ENCODE data around the gene TMEM18.

Gene TMEM18

DNA sequence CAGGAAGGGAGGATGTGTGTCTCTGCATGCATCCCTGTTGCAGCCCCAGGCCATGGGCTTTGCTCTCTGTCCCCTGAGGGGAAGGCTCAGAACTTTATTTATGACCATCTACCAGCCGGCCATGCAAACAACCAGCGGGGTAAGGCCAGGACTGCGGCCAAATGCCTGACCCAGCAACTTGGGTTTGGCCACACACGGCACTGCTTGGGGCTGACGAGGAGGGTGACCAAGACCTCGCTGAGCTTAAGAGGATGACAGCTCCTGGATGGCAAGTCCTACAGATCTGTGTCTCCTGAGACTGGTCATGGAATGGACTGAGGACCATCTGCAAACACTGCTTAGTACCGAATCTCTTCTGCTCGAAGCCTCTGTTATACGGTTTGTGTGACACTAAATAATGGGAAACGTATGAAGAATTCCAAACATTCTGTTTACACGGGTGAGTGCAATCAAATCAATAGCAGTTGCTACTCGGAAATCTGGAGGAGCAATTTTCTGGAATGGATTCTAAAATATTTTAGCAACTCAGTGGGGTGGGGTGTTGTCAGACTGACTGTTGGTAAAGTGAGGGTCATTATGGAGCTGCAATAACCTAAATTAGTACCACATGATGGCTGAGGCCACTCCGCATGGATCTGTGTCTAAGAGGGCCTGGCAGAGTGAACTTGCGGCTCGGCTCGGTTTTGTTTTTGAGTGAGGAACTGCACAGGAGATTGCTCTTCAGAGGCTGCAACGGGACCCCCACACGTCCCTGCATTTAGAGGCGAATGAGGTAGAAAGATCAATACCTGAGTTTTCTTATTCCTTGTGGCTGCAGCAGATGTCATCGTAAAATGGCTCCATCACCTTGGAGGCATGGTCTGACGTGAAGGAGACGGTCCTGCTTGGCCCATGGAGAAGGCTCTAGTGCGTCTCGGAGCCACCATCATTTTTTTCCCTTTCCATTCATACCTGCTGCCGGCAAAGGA lies 26.6 kb downstream of the TMEM18 start:
- no peak for DNase-seq

DNA sequence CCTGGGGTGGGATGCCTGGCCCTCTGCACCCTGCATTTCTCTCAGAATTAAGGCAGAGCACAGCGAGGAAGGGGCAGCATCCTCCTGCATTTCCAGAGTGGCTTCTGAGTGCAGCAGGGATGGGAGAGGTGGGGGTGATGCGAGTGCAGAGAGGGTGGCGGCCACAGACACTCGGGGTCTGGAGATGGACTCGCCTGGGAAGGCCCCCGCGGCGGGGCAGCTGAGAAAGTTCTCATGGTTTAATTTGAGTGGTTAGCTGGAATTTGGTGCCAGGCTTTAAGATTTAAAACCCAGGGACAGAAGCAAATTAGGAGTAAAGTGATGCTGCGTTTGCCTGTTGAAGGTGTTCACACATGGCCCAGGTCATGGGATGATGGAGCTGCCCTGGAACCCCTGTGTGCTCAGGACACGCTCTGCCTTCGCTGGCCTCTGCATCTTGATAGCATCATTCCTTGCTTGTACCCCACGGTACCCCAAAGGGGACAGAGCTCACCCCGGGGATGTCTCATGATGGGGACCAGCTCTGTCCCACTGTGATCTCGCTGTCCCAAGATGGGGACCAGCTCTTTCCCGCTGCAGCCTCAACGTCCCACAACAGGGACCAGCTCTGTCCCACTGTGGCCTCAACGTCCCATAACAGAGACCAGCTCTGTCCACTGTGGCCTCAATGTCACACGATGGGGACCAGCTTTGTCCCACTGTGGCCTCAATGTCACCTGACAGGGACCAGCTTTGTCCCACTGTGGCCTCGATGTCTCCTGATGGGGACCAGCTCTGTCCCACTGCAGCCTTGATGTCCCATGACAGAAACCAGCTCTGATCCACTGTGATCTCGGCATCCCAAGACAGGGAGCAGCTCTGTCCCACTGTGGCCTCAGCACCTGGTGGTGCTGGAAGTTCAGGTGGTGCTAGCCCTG lies 27.5 kb downstream of the TMEM18 start:
- no peak for DNase-seq

DNA sequence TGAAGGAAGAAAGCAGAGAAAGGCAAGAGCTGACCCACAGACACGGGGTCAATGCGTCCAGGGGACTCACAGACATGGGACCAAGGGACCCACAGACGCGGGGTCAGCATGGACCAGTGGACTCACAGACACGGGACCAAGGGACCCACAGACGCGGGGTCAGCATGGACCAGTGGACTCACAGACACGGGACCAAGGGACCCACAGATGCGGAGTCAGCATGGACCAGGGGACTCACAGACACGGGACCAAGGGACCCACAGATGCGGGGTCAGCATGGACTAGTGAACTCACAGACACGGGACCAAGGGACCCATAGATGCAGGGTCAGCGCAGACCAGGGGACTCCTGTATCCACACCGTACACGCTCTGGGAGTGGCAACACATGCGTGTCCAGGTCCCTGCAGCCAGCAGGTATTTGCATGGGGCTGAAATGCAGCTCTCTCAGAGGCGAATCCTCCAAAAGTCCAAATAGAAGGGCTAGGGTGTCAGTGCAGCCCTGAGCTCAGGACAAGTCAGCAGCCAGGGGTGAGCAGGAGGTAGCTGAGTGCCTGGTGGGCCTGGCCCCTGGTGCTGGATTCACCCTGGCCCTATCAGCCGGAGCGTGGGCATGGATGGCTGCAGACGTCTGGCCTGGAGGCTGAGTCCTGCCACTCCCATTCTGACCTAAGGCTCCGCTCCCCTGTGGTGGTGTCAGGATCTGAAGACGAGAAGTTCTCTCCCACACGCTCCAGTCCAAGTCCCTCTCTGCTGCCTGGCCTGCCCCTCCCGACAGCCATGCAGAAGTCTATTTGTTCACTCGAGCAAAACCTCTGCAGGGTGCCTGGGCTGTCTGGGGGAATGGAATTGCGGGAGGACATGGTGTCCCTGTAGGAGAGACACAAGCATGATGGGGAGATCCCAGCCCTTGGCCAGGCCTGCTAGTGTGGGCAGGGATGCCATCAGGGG lies 28.5 kb downstream of the TMEM18 start:
- no peak for DNase-seq

DNA sequence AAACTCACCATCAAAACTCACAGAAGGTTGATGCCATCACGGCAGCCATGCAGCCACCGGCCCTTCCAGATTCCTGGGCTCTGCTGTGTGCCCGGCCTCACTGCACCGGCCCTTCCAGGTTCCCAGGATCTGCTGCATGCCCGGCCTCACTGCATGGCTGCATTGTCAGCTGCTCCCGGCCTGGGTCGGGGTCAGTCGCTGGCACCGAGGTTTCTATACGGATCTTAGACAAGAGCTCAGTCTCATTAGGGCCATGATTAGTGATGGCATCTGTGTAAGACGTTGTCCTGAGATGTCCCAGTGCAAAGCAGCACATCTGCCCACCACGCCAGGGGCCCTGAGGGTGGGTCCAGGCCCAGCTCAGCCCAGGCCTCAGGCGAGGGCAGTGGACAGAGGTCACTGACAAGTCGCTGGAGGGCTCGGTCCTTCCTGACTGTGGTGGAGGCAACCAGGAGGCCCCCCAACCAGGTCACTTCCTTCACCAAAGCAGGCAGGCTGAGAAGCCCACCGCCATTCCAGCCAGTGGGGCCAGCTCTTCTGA lies 29.4 kb downstream of the TMEM18 start:
- DNase-seq = no peak

DNA sequence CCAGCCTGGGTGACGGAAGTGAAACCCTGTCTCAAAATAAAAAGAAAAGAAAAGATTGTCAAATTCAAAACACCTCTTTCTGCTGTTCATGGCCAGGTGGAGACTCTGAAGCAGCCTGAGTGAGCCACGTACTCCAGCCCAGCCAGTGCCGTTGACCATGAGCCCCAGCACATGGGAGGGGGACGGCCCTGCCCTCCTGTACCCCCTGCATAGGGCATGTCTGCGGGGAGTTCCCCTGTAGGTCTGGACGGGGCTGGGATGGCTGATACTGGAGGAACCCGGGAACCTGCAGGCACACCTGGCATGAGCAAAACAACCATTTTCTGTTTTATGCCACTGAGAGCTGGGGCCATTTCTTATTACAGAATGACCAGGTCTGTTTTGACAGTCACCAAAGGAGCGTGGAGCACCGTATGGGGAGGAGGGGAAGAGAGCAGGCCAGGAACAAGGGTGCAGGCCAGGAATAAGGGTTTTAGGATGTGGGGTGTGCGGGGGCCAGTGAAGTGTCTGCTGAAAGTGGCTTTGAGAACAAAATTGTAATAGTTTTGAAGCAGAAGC lies 30.1 kb downstream of the TMEM18 start:
- DNase-seq = no peak

DNA sequence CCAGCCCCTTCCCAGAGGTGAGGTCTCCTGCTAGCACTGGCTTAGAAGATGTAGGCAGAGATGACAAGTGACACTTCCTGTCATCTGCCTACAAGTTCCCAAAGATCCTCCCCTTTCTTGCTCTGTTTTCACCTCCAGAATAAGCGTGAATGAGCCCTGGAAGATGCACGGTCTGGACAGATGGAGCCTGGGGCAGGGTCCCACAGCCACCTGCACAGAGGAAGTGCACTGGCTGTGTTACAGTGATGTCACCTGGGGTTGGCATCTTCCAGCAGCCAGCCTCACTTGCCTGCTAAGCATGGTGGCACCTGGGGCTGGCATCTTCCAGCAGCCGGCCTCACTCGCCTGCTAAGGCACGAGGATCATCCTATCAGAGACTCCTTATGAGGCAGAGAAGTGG lies 32.3 kb downstream of the TMEM18 start:
- DNase-seq = no peak

DNA sequence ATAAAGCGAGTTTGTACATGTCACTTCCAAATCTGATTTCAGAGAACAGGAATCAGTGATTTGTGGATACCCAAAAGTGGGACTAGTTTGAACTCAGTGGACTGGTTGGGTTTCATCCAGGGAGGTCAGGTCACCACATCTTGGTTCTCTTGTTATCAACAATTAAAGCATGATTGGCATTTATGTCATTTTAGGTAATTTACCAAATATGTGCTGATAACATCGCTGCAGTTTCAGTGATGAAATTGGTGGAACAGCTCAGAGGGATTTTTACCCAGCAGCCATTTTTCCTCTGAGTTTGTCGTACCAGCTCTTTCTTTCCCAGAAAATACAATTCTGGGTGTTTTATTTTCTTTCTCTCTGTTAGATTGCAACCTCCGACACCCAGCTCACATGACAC lies 33.4 kb downstream of the TMEM18 start:
- no peak for DNase-seq

DNA sequence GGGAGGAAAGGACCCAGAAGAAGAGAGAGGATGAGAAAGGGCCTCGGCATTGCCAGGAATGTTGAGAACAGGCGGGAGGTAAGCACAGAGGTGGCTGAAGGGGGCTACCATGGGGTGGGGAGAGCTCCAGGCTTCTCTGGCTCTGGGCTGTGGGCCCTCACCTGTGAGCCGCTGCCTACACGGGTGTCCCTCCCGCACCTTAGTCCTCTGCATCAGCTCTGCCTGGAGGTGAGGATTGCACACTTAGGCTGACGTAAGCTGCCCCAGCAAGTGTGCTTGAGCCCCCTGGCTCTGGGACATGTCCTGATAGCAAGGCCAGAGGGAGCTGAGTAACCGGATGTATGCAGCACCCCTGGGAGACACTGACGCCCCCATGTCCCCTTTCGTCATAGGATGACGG lies 33.9 kb downstream of the TMEM18 start:
- no peak for DNase-seq

DNA sequence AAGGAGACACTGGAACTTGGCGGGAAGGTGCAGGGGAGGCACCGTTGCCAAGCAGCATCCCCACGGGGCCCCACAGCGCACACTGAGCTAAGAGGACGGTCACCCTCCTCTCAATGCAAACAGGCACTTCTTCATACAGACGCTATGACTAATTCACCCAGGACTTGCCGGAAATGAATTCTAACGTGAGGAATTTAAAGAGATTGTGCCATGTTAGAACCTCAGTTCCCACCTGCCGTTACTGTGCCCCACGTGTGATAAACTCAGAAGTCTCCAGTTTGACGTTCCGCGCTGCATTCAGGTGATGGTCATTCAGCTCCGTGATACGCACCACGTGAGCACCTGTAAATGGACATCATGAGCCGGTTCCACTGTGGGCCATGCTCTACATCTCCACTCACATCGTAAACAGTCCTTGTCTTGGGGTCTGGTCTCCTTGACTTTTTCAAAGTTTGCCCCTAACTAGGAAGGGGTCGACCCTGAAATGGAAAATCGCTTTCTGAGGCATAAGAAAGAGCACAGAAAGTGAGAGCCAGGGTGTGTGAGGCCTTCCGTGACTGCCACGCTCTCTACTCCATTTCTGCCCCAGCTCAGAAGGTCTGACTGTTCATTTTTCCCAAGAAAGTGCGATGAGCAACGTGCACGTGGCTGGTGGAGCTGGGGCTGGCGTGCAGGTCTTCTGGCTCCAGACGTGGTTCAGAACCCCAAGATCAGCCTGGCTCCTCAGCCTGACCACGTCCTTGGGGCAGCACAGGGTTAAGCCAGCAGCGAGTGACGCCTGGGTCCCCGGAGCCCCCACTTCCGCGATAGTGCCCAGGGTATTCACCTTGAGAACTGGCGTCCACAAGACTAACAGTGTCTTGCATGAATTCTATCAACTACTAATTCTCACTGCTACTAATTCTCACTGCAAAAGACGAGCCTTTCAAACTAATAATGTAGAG lies 35.1 kb downstream of the TMEM18 start:
- DNase-seq = no peak

DNA sequence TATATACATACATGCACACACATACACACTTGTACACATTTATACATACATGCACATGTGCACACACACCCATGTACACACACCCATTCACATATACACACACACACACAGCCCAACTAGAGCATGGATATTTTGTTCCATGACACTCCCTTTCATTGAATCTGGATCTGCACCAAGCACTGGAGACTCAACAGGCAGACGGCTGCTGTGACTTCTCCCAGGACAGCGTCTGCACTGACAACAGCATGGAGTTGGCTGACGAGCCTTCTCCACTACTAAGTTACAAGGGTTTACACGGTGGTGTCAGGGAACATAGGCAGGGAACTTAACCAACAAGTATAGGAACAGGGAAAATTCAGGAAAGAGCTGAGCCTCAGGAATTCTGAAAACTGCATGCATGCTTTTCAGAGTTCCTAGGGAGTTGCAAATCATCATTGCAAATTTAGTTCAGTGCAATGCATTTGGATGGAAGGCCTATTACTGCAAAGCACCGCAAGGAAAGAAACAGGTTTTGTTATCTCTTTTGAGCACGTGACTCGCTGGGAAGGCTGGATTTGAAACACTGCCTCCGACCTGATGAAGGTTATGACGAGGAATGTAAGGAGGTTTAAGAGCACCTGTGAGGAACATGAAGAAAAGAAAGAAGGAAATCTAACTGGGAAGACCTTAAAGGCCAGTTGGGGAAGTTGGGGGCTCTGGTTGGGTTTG lies 35.9 kb downstream of the TMEM18 start:
- DNase-seq = no peak

DNA sequence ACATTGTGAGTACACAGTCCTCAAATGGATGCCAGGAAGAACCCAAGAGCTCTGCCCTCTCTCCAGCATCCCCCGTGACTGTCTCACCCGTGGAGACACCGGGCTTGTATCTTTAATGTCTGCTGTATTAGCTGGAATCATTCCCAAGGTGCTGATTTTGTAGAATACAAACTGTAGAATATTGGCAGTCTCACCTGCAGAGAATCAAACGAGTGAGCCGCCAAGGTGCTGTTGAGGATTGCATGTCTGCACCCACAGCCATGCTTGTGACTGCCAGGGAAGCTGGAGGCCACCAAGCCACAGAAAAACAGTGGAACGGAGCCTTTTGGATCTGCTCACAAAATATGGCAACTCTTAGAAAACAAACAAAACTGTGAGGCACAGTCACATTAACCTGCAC lies 37.5 kb downstream of the TMEM18 start:
- DNase-seq = no peak

DNA sequence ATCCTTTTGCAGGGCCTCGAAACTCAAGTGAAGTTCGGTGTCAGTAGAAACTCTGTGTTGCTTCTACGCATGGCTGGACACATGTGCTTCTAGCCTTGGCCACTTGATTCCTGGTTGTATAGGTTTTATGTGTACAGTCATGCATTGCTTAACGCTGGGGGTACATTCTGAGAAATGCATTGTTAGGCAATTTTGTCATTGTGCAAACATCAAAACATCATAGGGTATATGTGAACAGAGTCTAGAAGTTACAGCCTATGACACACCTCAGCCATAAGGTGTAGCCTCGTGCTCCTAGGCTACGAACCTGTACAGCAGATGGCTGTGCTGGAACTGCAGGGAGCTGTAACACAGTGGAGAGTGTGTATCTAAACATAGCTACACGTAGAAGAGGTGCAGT lies 39.4 kb downstream of the TMEM18 start:
- no peak for DNase-seq

DNA sequence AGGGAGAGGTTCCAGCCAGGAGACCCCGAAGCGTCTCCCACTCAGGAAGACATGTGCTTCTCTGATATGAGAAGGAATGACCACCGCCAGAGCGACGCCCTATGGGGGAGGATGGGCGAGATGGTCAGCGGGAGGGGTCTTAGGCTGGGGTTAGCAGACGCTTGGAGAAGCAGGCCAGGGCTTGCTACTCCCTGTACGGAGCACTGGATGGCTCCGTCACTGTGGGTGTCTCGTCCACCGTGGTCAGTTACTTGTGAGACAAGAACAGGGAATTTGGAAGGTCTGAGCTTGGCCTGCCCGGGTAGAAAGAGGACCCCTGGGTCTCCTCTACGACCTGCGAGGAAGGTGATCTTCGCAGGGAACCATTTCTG lies 39.8 kb downstream of the TMEM18 start:
- DNase-seq = no peak

DNA sequence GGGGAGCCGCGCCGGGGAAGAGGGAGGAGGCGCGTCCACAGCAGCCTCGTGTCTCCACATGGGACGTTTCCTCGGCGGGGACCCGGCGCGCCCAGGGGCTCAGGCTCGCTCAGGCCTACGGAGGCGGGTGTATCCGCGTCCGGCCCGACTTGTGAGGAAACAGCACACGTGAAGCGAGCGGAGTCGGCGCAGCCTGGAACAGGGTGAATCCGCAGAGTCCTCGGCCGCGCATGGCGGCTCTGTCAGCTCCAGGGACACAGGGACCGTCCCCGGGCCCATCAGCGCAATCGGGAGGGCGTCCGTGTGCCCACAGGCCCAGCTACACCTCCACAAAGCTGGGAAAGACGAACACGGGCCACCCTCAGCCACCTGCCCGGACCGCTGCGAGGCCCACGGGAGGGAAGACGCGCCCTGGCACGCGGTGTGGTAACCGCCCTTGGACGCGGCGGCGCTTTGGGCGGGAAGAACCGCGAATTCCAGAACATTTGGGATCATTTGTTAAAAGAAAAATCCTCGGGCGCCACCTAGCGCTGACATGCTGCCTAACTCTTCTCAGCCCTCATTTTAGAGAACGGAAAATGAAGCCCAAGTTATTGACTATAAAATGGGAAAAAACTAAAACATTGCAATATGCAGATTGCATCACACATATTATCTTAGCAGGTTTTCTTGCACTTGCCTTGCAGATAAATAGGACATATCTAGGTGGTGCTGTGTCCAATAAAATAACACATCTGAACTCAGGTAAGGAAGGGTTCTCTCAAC lies 40.4 kb downstream of the TMEM18 start:
- no peak for DNase-seq

DNA sequence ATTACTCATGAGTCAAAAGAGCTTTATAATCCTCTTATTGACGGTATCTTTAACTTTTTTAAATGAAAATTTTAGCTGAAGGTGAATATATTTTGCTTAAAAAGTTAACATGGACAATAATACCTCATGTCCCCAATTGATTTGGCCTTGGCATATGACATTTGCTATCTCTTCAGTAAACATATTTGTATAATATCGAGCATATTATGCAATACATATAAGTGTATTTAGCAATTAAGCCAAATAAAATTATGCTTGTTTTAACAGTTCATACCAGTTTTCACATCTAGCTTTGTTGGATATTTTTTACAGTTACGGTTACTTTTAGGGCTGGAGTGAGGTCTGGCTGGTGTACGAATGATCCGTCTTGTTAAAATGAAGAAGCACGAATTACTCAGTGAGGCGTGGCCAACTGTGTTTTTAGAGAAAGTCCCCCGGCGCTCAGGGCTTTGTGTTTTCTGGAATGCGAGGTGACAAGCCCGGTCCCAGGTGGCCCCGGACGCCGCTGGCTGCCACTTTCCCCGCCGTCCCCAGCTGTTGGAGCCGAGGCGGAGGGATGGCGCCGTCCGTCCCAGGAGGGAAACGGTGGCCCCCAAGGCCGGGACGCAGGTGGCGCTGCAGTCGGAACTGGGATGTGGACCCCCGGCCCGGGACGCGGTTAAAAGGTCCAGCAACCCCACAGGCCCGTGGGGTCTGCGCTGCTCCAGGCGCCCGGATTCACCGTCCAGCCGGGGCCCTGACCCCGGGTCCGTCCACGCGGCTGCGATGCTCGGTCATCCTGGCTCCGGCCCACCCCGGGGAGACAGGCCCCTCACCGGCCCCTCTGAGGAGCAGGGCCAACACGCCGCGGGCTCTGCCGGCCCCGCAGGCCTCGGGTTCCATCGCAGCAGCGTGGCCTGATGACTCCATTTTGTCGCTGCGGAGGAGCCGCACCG lies 41.3 kb downstream of the TMEM18 start:
- no peak for DNase-seq

DNA sequence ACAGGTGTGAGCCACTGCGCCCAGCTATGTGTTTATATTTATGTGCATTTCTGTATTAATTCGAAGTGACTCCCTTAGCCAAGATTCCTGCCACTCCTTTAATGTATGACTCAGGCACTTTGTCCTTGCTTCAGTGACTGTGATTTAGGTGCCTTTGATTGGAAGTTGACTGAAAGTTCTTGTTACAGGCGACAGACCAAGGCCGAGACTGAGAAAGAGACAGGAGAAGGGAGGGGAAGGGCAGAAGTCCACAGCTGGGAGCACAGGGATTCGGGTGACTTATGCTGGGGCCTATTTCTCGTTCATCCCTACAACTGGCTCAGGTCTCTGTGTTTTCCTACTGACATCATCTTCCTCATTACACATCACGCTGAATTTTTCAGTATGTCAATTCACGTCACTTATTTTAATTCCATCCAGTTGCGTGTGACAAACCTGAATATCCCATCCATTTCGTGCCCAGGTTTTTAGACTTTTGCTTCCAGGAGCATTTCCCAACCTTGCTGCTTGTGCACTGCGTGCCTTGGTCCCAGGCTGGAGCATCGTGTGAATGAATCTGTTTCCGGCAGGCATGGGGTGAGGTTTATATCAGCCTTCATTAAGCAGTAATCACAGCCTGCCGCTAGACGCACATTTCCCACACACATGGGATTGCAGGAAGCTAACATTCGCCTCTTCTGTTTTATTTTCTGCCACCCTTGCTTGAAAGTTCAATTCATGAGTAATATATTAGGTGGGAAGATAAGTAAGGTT lies 42.4 kb downstream of the TMEM18 start:
- no peak for DNase-seq

DNA sequence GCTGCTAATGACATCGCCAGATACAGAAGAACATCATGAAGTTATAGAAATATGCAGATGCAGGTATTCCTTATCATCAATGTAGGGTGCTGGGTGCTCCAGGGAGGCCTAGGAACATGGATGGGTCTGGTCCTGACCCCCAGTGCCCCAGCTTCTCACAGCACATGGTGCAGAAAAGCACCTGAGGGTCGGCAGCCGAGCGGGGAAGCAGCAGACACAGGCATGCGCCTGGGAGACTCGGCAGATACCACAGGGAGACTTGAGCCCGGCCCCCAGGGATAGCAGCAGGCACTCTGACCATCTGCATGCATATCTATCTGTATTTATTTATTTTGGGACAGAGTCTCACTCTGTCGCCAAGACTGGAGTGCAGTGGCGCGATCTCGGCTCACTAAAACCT lies 43.2 kb downstream of the TMEM18 start:
- no peak for DNase-seq

DNA sequence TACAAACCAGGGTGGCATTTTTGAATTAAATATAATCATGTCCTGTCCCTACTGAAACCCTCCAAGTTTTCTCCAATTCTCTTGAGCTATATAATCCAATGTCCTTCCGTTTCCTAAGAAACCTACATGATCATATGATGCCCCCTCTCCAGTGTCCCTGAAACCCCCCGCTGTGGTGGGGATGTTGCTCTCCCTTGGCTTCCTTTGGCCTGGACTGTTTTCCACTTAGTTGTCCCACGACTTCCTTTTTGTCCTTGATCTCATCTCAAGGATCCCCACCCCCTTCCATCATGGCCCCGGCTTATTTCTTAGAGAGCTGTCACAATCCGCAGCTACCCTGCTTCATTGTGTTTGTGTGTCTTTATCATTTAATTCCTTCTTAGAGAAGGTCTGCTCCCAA lies 43.8 kb downstream of the TMEM18 start:
- no peak for DNase-seq

Measured in NCI-H1105 (cell line).